ENCODE data around the gene C17orf67.

The C17orf67 gene

GRCh38 chr17:56833809-56834379, at the start of gene C17orf67, which contains the start of gene DGKE:
Gene C17orf67 (minus strand): TSS chr17:56833920. CDS start chr17:56815810, 18,110 bp downstream.
Gene DGKE (plus strand): TSS chr17:56834151. CDS start chr17:56834796, 645 bp downstream.
- peak; percentile 98 for DNase-seq (ENCODE audit: low read depth in 2 of 2, low spot score in 1 of 2)

- no peak for DNase-seq (ENCODE audit: low read depth in 2 of 2, low spot score in 1 of 2)
Observed at GRCh38 chr17:56881685-56882295, 48.1 kb upstream of the C17orf67 start.

- DNase-seq (ENCODE audit: low read depth in 2 of 2, low spot score in 1 of 2), result no peak
Observed at GRCh38 chr17:56880571-56880970, 46.9 kb upstream of the C17orf67 start.

GRCh38 chr17:56880133-56880532, 46.4 kb upstream of the C17orf67 start:
- DNase-seq (ENCODE audit: low read depth in 2 of 2, low spot score in 1 of 2), result no peak

- no peak for DNase-seq (ENCODE audit: low read depth in 2 of 2, low spot score in 1 of 2)
Observed at GRCh38 chr17:56879280-56879679, 45.6 kb upstream of the C17orf67 start.

- no peak for DNase-seq (ENCODE audit: low read depth in 2 of 2, low spot score in 1 of 2)
Observed at GRCh38 chr17:56876766-56877179, 43.1 kb upstream of the C17orf67 start.

GRCh38 chr17:56870081-56870651, 36.4 kb upstream of the C17orf67 start:
- DNase-seq (ENCODE audit: low read depth in 2 of 2, low spot score in 1 of 2), result no peak

- no peak for DNase-seq (ENCODE audit: low read depth in 2 of 2, low spot score in 1 of 2)
Observed at GRCh38 chr17:56868716-56869115, 35.0 kb upstream of the C17orf67 start.

- no peak for DNase-seq (ENCODE audit: low read depth in 2 of 2, low spot score in 1 of 2)
Observed at GRCh38 chr17:56867948-56868376, 34.2 kb upstream of the C17orf67 start.

GRCh38 chr17:56866496-56866895, 32.8 kb upstream of the C17orf67 start:
- no peak for DNase-seq (ENCODE audit: low read depth in 2 of 2, low spot score in 1 of 2)

GRCh38 chr17:56866076-56866475, 32.4 kb upstream of the C17orf67 start:
- no peak for DNase-seq (ENCODE audit: low read depth in 2 of 2, low spot score in 1 of 2)

- no peak for DNase-seq (ENCODE audit: low read depth in 2 of 2, low spot score in 1 of 2)
Observed at GRCh38 chr17:56863974-56864373, 30.3 kb upstream of the C17orf67 start.

GRCh38 chr17:56861899-56862298, 28.2 kb upstream of the C17orf67 start:
- no peak for DNase-seq (ENCODE audit: low read depth in 2 of 2, low spot score in 1 of 2)

GRCh38 chr17:56851008-56851407, 17.3 kb upstream of the C17orf67 start:
- DNase-seq (ENCODE audit: low read depth in 2 of 2, low spot score in 1 of 2), result no peak

- no peak for DNase-seq (ENCODE audit: low read depth in 2 of 2, low spot score in 1 of 2)
Observed at GRCh38 chr17:56850591-56850990, 16.9 kb upstream of the C17orf67 start.

GRCh38 chr17:56849131-56849530, 15.4 kb upstream of the C17orf67 start:
- no peak for DNase-seq (ENCODE audit: low read depth in 2 of 2, low spot score in 1 of 2)

GRCh38 chr17:56847106-56847505, 13.4 kb upstream of the C17orf67 start:
- no peak for DNase-seq (ENCODE audit: low read depth in 2 of 2, low spot score in 1 of 2)

- no peak for DNase-seq (ENCODE audit: low read depth in 2 of 2, low spot score in 1 of 2)
Observed at GRCh38 chr17:56845934-56846333, 12.2 kb upstream of the C17orf67 start.

GRCh38 chr17:56842577-56842976, 8.9 kb upstream of the C17orf67 start:
- no peak for DNase-seq (ENCODE audit: low read depth in 2 of 2, low spot score in 1 of 2)

GRCh38 chr17:56838687-56839086, 5.0 kb upstream of the C17orf67 start:
- no peak for DNase-seq (ENCODE audit: low read depth in 2 of 2, low spot score in 1 of 2)

- DNase-seq (ENCODE audit: low read depth in 2 of 2, low spot score in 1 of 2), result no peak
Observed at GRCh38 chr17:56835264-56835585, 1.5 kb upstream of the C17orf67 start.

- DNase-seq (ENCODE audit: low read depth in 2 of 2, low spot score in 1 of 2), result peak; percentile 15 to 53
Observed at GRCh38 chr17:56834380-56835263, 902 bp upstream of the C17orf67 start.
